ENCODE measurements around the gene OLFML2A. TPM values are rescaled to one million over a fixed set of nuclear protein-coding genes. Genes with fewer than 3 reads are reported as not detected.

OLFML2A gene
- total RNA-seq, 2 donors from 2014 or later = 16.7 to 18.5 TPM

DNA sequence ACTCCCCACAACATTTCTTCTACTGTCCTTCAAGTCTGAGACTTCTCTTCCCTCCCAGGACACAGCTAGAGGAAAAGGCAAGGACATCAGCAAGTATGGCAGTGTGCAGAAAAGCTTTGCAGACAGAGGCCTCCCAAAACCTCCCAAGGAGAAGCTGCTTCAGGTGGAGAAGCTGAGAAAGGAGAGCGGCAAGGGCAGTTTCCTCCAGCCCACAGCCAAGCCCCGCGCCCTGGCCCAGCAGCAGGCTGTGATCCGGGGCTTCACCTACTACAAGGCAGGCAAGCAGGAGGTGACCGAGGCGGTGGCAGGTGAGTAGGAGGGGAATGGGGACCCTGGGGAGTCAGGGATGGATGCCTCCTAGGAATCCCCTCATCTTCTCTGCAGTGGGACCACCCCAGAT is 24.4 kb downstream of the OLFML2A start:
- intact Hi-C loops (cut with DNase I) = no loop called here
- H3K27ac ChIP-seq = no peak overlapping the region
- H3K9me3 ChIP-seq = no peaks in the 10 kb centered on the region
- no peaks in the 10 kb centered on the region for H3K27me3 ChIP-seq (replicated peaks; ENCODE audit: insufficient read depth)
- 90% methylated on average over 6 of the region's 6 CpGs for WGBS
- H3K4me3 ChIP-seq = no peak overlapping the region
- DNase-seq (ENCODE audit: low spot score) = no peak
- TF ChIP-seq POLR2A (IDR thresholded peaks at IDR 0.05) (no peak), POLR2AphosphoS5 (IDR thresholded peaks at IDR 0.05) (no peak)
- TF ChIP-seq, protein P1, sequence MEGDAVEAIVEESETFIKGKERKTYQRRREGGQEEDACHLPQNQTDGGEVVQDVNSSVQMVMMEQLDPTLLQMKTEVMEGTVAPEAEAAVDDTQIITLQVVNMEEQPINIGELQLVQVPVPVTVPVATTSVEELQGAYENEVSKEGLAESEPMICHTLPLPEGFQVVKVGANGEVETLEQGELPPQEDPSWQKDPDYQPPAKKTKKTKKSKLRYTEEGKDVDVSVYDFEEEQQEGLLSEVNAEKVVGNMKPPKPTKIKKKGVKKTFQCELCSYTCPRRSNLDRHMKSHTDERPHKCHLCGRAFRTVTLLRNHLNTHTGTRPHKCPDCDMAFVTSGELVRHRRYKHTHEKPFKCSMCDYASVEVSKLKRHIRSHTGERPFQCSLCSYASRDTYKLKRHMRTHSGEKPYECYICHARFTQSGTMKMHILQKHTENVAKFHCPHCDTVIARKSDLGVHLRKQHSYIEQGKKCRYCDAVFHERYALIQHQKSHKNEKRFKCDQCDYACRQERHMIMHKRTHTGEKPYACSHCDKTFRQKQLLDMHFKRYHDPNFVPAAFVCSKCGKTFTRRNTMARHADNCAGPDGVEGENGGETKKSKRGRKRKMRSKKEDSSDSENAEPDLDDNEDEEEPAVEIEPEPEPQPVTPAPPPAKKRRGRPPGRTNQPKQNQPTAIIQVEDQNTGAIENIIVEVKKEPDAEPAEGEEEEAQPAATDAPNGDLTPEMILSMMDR (IDR thresholded peaks at IDR 0.05) = no peak
- no peaks in the 10 kb centered on the region for H3K36me3 ChIP-seq
- H3K4me1 ChIP-seq (replicated peaks) = no peaks in the 10 kb centered on the region

DNA sequence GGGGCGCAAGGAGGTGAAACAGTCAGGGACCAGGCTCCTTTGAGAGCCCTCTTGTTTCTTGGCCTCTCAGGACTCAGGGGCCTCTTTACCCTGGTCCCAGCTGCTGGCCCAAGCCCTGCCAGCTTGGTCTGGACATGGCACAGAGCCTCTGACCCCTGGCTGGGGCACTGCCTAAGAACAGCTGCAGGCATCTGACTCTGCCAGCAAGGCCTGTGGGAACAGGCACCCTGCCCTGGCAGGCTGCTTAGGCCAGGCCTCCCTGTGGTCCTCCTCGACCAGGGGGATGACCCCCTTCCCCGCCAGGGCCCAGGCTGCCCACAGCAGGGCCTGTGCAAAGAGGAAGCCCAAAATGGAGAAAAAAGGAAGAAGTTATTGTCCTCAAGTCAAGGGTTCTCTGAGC is 25.5 kb downstream of the OLFML2A start:
- TF ChIP-seq, protein P1 (IDR thresholded peaks at IDR 0.05) = no peak
- TF ChIP-seq POLR2A (IDR thresholded peaks at IDR 0.05) (no peak), POLR2AphosphoS5 (IDR thresholded peaks at IDR 0.05) (no peak)
- 59% methylated on average over 3 of the region's 3 CpGs for WGBS
- no peaks in the 10 kb centered on the region for H3K9me3 ChIP-seq
- H3K27me3 ChIP-seq (replicated peaks; ENCODE audit: insufficient read depth) = no peaks in the 10 kb centered on the region
- H3K27ac ChIP-seq = no peak overlapping the region
- no peaks in the 10 kb centered on the region for H3K4me1 ChIP-seq (replicated peaks)
- no peak for DNase-seq (ENCODE audit: low spot score)
- no peak overlapping the region for H3K4me3 ChIP-seq
- intact Hi-C loops (cut with DNase I) = no loop called here
- no peaks in the 10 kb centered on the region for H3K36me3 ChIP-seq

DNA sequence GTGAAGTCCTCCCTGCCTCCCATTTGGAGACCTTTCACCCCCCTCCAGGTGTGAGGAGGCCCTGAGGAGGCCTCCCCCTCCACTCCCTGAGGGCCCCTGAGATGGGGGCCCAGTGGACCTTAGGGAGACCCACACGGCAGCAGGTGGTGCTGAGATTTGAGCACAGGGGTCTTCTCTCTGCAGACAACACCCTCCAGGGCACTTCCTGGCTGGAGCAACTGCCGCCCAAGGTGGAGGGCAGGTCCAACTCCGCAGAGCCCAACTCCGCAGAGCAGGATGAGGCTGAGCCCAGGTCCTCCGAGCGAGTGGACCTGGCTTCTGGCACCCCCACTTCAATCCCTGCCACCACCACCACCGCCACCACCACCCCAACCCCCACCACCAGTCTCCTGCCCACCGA is 27.0 kb downstream of the OLFML2A start:
- Histone ChIP-seq H3K27ac (no peak overlapping the region), H3K27me3 (replicated peaks; ENCODE audit: insufficient read depth) (no peaks in the 10 kb centered on the region), H3K4me1 (replicated peaks) (no peaks in the 10 kb centered on the region), H3K9me3 (no peaks in the 10 kb centered on the region), H3K4me3 (no peak overlapping the region), H3K36me3 (no peaks in the 10 kb centered on the region)
- TF ChIP-seq, protein P1 (IDR thresholded peaks at IDR 0.05) = no peak
- TF ChIP-seq POLR2A (IDR thresholded peaks at IDR 0.05) (no peak), POLR2AphosphoS5 (IDR thresholded peaks at IDR 0.05) (no peak)
- DNase-seq (ENCODE audit: low spot score) = no peak
- 84% methylated on average over 4 of the region's 8 CpGs for WGBS
- intact Hi-C loops (cut with DNase I) = no loop called here

DNA sequence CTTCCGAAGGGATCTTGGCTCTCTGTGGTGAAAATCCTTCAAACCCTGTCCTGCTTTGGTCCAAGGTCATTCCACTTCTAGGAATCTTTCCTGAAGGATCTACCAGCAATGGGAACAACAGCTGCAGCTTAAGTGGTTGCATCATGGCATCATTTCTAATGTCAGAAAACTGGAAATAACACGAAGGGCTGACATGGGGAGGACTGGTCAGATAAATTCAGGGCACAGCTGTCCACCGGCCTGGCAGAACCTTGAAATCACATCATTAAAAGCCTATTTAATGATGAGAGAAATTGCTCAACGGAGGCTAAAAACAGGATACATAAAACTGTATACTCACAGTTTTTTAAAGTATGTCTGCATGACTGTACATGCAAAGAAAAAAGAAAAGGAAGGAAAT is 28.3 kb downstream of the OLFML2A start:
- DNase-seq (ENCODE audit: low spot score) = no peak

More for the DNA sequence above, 28.3 kb downstream of the OLFML2A start:
- no peaks in the 10 kb centered on the region for H3K9me3 ChIP-seq
- intact Hi-C loops (cut with DNase I) = no loop called here
- H3K4me3 ChIP-seq = no peak overlapping the region
- TF ChIP-seq, protein P1 (IDR thresholded peaks at IDR 0.05) = no peak
- TF ChIP-seq POLR2A (IDR thresholded peaks at IDR 0.05) (no peak), POLR2AphosphoS5 (IDR thresholded peaks at IDR 0.05) (no peak)
- H3K36me3 ChIP-seq = no peaks in the 10 kb centered on the region
- 40% methylated on average over 4 of the region's 4 CpGs for WGBS
- H3K27me3 ChIP-seq (replicated peaks; ENCODE audit: insufficient read depth) = no peaks in the 10 kb centered on the region
- H3K27ac ChIP-seq = no peak overlapping the region
- no peaks in the 10 kb centered on the region for H3K4me1 ChIP-seq (replicated peaks)

All from prostate gland (tissue), 2 donors.